Uterus (tissue), 4 donors: Measurements from ENCODE around the gene TRPV2. TPM values are rescaled to one million over a fixed set of nuclear protein-coding genes. Genes with fewer than 3 reads are reported as not detected.

Experiments
- DNase-seq, 2 donors: peaks; one replicate each; pipeline ENCODE4 v3.0.0-alpha.2; 2019 to 2020
- H3K27ac ChIP-seq, 2 donors: fragments of 200-600 bp; sonication (generic); 1 replicate in 1 of 2; 2 replicates in 1 of 2; pipeline ENCODE4 v1.5.1; 2016 to 2018
- H3K27me3 ChIP-seq, 2 donors: fragments of 200-600 bp; sonication (generic); one replicate each; pipeline ENCODE4 v1.5.1; 2018 to 2019; ENCODE audit warnings: control low read depth in 1 of 2
- H3K36me3 ChIP-seq, 2 donors: fragments of 200-600 bp; sonication (generic); one replicate each; pipeline ENCODE4 v1.5.1; 2019; ENCODE audit warnings: control low read depth in 1 of 2
- H3K4me1 ChIP-seq, 2 donors: fragments of 200-600 bp; sonication (generic); one replicate each; pipeline ENCODE4 v1.5.1; 2018 to 2019; ENCODE audit warnings: control low read depth in 1 of 2
- H3K4me3 ChIP-seq, 2 donors: fragments of 200-600 bp; sonication (generic); 1 replicate in 1 of 2; 2 replicates in 1 of 2; pipeline ENCODE4 v1.5.1; 2018 to 2019; ENCODE audit warnings: mild to moderate bottlenecking in 1 of 2
- H3K9me3 ChIP-seq, 2 donors: fragments of 200-600 bp; sonication (generic); one replicate each; pipeline ENCODE4 v1.5.1; 2019; ENCODE audit warnings: control low read depth in 1 of 2
- POLR2A ChIP-seq, 2 donors: fragments of 450-650 bp; IDR thresholded peaks; one replicate each; pipeline ENCODE4 v1.6.1; 2016; ENCODE audit warnings: antibody characterized with exemption in 2 of 2, mild to moderate bottlenecking in 1 of 2, moderate library complexity in 1 of 2
- intact Hi-C: fragments of 100-400 bp; cut with DNase I; formaldehyde crosslinking; loops from one replicate; pipeline ENCODE4 v1.15.1; 2023; ENCODE audit warnings: low total_unique reads
- small RNA-seq: library from RNA; depleted of rRNA; stranded (forward); fragments of <200 nt; gene quantifications from one replicate; pipeline ENCODE3, GENCODE V24; 2016
- total RNA-seq, 4 donors: library from RNA; depleted of rRNA in 3 of 4; stranded (reverse); fragments of >200 nt in 3 of 4; gene quantifications; one replicate each; pipeline versions ENCODE4 v1.1.0 to v1.2.4, GENCODE V29; 2014 to 2023
- TF ChIP-seq, protein P1 (sequence below), 4 experiments: fragments of 200-600 bp in 2 of 4; fragments of 450-650 bp in 2 of 4; sonication (generic) in 2 of 4; IDR thresholded peaks; one replicate each; pipeline ENCODE4 v1.5.1; 2016 to 2019; ENCODE audit warnings: antibody characterized with exemption in 4 of 4, mild to moderate bottlenecking in 2 of 4, moderate library complexity in 1 of 4
- donor health status: DM: yes; HTN: yes; CAD: no.

TRPV2 gene
- total RNA-seq, 4 donors from 2014 or later = 6.2 to 26.2 (median 12.9) TPM

DNA sequence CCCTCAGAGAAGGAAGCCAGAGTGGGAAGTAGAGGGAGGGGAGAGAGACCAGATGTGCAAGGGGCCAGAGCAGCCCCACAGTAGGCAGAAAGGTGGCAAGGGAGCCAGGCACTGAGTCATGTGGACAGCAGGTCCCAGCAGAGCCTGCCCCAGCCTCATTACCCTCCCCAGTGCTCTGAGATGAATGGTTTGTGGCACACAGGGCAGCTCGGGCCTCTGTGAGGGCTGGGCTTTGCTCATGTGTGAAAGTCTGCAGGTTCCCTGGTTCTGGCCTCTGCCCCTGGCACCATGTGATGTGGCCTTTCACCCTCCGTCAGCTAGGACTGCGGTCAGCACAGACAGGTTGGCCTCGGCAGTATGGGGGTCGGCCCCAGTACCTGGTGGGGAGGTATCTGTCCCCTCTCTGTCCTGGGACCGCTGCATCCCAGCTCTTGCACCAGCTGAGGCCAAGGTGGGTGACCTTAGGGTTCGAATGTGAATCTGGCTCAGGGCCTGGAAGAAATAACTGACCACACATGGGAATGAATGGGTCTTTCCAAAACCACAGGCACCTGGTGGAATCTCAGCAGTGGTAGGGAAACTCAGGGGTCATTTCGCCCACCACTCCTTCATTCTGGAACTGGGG lies 67.8 kb downstream of the TRPV2 start:
- no peak for DNase-seq
- TF ChIP-seq, protein P1, sequence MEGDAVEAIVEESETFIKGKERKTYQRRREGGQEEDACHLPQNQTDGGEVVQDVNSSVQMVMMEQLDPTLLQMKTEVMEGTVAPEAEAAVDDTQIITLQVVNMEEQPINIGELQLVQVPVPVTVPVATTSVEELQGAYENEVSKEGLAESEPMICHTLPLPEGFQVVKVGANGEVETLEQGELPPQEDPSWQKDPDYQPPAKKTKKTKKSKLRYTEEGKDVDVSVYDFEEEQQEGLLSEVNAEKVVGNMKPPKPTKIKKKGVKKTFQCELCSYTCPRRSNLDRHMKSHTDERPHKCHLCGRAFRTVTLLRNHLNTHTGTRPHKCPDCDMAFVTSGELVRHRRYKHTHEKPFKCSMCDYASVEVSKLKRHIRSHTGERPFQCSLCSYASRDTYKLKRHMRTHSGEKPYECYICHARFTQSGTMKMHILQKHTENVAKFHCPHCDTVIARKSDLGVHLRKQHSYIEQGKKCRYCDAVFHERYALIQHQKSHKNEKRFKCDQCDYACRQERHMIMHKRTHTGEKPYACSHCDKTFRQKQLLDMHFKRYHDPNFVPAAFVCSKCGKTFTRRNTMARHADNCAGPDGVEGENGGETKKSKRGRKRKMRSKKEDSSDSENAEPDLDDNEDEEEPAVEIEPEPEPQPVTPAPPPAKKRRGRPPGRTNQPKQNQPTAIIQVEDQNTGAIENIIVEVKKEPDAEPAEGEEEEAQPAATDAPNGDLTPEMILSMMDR (IDR thresholded peaks at IDR 0.05) = no peak
- TF ChIP-seq POLR2A (IDR thresholded peaks at IDR 0.05) = no peak

DNA sequence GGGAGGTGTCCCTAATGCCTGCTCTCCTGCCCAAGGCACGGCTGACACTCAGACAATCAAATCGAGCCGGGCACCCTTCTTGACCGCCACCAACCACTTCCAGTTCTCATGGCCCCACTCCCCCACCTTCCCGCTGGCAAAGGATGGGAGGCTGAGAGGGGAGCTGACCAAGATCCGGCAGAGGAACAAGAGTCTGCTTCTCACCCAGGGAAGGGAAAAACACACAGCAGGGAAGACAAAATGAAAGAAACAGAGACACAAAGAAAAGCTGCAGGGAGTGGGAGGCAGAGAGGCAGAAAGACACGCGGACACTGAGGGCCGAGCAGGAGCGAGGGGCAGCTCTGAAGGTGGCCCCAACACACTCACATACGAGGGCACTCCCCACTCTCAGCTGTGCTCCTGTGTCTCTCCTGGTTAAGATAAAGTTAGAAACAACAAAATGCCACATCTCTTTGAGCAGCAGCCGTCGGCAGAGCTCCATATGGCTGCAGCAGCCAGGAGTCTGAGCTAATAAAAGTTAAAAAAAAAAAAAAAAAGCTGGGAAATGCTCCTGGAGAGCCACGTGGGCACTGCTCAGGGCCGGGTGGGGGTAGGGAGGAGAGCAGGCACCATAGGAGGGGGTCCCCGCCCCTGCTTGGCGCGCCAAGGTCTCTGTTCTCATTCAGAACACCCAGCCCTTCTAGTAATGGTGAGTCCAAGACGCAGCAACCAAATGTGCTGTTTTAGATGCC lies 69.2 kb downstream of the TRPV2 start:
- Histone ChIP-seq H3K9me3 (no peaks in the 10 kb centered on the region), H3K36me3 (no peaks in the 10 kb centered on the region), H3K27me3 (no peaks in the 10 kb centered on the region), H3K4me1 (peaks cover 5% of the 10 kb centered on the region in 2 donors), H3K27ac (peak overlapping the region in 1 of 2 donors; percentile 58), H3K4me3 (peak overlapping the region; percentile 0 to 2)
- no peak for DNase-seq
- intact Hi-C loops = no loop called here
- TF ChIP-seq, protein P1 (IDR thresholded peaks at IDR 0.05) = no peak
- TF ChIP-seq POLR2A (IDR thresholded peaks at IDR 0.05) = no peak

More for the DNA sequence above, 67.8 kb downstream of the TRPV2 start:
- Histone ChIP-seq H3K4me1 (peaks cover 5% of the 10 kb centered on the region in 2 donors), H3K36me3 (no peaks in the 10 kb centered on the region), H3K4me3 (no peak overlapping the region), H3K27me3 (no peaks in the 10 kb centered on the region), H3K9me3 (no peaks in the 10 kb centered on the region), H3K27ac (no peak overlapping the region)
- intact Hi-C loops = no loop called here

Small RNA genes lying within 50 kb of the gene (small RNA-seq; reads per million reads assigned to genes)
- gene SNORD49A (not detected), gene SNORD65 (not detected)

Other genes starting within 250 kb of the TRPV2 start
- gene NCOR1, start 200.0 kb upstream of the TRPV2 start, total RNA-seq = 100 to 1,000 TPM; 117 to 195 (median 147) TPM
- 10 to 100 TPM; 18.2 to 74.0 (median 40.3) TPM for gene PIGL, start 198.4 kb upstream of the TRPV2 start, total RNA-seq
- 10 to 100 TPM; 35.5 to 74.4 (median 53.5) TPM for gene CENPV, start 62.1 kb upstream of the TRPV2 start, total RNA-seq
- gene UBB, start 34.5 kb upstream of the TRPV2 start, total RNA-seq = 1,000 to 10,000 TPM in 1 of 4 donors, 100 to 1,000 TPM in 3; 535 to 1,039 (median 667) TPM
- gene LRRC75A, start 76.6 kb downstream of the TRPV2 start, total RNA-seq = 1 to 10 TPM in 3 of 4 donors, under 1 TPM in 1; 0.26 to 6.0 (median 3.7) TPM
- gene ZNF287, start 153.6 kb downstream of the TRPV2 start, total RNA-seq = 10 to 100 TPM in 1 of 4 donors, 1 to 10 TPM in 3; 4.6 to 29.5 (median 5.4) TPM
- 10 to 100 TPM in 1 of 4 donors, 1 to 10 TPM in 3; 2.4 to 28.0 (median 5.5) TPM for gene ZNF624, start 238.3 kb downstream of the TRPV2 start, total RNA-seq